GM18508 (cell line): ENCODE results near the gene SKP2.
"Not testable (repeated sequence)": the region's sequence is repeated elsewhere in the genome, so short reads cannot be mapped to it uniquely, and the experiment has no call there.

Experiments
- ATAC-seq: cut with Tn5 transposase; IDR thresholded peaks from one replicate; pipeline ENCODE4 v1.9.1; 2021; ENCODE audit warnings: moderate number of reproducible peaks; ENCODE audit not compliant: insufficient read depth, unreplicated experiment

SKP2 gene

GRCh38 chr5:36156121-36156601, 4.2 kb downstream of the SKP2 start:
- no peak for ATAC-seq

GRCh38 chr5:36156619-36157018, 4.7 kb downstream of the SKP2 start:
- no peak for ATAC-seq

- ATAC-seq: no peak
These were observed 6.2 kb downstream of the SKP2 start for GRCh38 chr5:36158144-36158543.

- ATAC-seq: no peak
These were observed 8.7 kb downstream of the SKP2 start for GRCh38 chr5:36160617-36161016.

GRCh38 chr5:36161361-36161760, 9.4 kb downstream of the SKP2 start:
- no peak for ATAC-seq

- ATAC-seq: no peak
These were observed 11.0 kb downstream of the SKP2 start for GRCh38 chr5:36162810-36163486.

- no peak for ATAC-seq
These were observed 12.6 kb downstream of the SKP2 start for GRCh38 chr5:36164461-36164860.

- ATAC-seq: no peak
These were observed 16.8 kb downstream of the SKP2 start for GRCh38 chr5:36168737-36169136.

- ATAC-seq: no peak
These were observed 19.0 kb downstream of the SKP2 start for GRCh38 chr5:36170832-36171424.

GRCh38 chr5:36172599-36172998, 20.7 kb downstream of the SKP2 start:
- no peak for ATAC-seq

- no peak for ATAC-seq
These were observed 21.5 kb downstream of the SKP2 start for GRCh38 chr5:36173426-36173825.

- ATAC-seq: no peak
These were observed 22.2 kb downstream of the SKP2 start for GRCh38 chr5:36174119-36174518.

GRCh38 chr5:36175043-36175442, 23.1 kb downstream of the SKP2 start:
- ATAC-seq: no peak

- peak; percentile 99 for ATAC-seq
These were observed 25.2 kb downstream of the SKP2 start for GRCh38 chr5:36177154-36177553.

- no peak for ATAC-seq
These were observed 26.0 kb downstream of the SKP2 start for GRCh38 chr5:36177715-36178523.

GRCh38 chr5:36178524-36178890, 26.6 kb downstream of the SKP2 start:
- ATAC-seq: no peak

GRCh38 chr5:36179950-36180349, 28.0 kb downstream of the SKP2 start:
- ATAC-seq: no peak

GRCh38 chr5:36180556-36181350, 28.8 kb downstream of the SKP2 start:
- ATAC-seq: no peak

GRCh38 chr5:36181774-36182173, 29.9 kb downstream of the SKP2 start:
- ATAC-seq: no peak

- not testable (repeated sequence) for ATAC-seq
These were observed 32.5 kb downstream of the SKP2 start for GRCh38 chr5:36184408-36184807.

- ATAC-seq: no peak
These were observed 41.8 kb downstream of the SKP2 start for GRCh38 chr5:36193746-36194145.
